A172 (cell line): ENCODE data around the gene RPS3. TPM values are rescaled to one million over a fixed set of nuclear protein-coding genes. Genes with fewer than 3 reads are reported as not detected.

Experiments
- total RNA-seq: library from RNA; depleted of rRNA; stranded (reverse); fragments of >200 nt; shearing (Covaris generic); gene quantifications from 2 replicates; pipeline ENCODE4 v1.2.3, GENCODE V29; 2014; rRNA removed

RPS3 gene
- total RNA-seq, 1 experiment from 2014 or later = 1,693 TPM

Other genes with a start within 250 kb of the RPS3 start
- 1.2 and 2.0 TPM in 2 replicates for gene SLCO2B1, start 248.4 kb upstream of the RPS3 start, total RNA-seq
- not detected in 2 replicates for gene TPBGL, start 158.7 kb upstream of the RPS3 start, total RNA-seq
- 18.4 and 22.2 TPM in 2 replicates for gene ARRB1, start 47.9 kb upstream of the RPS3 start, total RNA-seq
- 0.07 TPM in 1 of 2 replicates, not detected in the other for gene KLHL35, start 33.7 kb downstream of the RPS3 start, total RNA-seq
- gene GDPD5, start 126.4 kb downstream of the RPS3 start, total RNA-seq = 33.7 and 49.4 TPM in 2 replicates
- gene SERPINH1, start 162.7 kb downstream of the RPS3 start, total RNA-seq = 387 and 394 TPM in 2 replicates